ENCODE results near the gene TTLL6.

DNA sequence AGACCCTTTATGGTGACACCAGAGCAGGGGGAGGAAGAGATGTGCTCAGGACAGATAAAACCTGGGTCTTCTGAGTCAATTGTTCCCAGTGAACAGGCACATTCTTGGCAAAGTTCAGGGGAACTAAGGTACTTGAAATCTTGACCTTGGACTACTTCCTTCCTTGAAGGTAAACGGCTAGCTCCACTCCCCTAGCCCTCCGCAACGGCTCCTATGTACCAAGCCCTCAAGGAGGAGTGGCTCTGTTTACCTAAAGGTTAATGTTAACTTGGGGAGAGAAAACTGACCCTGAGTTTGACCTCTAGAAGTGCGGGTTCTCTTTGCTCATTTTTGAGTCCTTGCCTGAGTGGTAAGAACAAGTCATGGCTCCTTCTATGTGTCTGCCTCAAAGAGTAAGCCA, 7.8 kb downstream of the TTLL6 start:
- TF ChIP-seq, protein P1, sequence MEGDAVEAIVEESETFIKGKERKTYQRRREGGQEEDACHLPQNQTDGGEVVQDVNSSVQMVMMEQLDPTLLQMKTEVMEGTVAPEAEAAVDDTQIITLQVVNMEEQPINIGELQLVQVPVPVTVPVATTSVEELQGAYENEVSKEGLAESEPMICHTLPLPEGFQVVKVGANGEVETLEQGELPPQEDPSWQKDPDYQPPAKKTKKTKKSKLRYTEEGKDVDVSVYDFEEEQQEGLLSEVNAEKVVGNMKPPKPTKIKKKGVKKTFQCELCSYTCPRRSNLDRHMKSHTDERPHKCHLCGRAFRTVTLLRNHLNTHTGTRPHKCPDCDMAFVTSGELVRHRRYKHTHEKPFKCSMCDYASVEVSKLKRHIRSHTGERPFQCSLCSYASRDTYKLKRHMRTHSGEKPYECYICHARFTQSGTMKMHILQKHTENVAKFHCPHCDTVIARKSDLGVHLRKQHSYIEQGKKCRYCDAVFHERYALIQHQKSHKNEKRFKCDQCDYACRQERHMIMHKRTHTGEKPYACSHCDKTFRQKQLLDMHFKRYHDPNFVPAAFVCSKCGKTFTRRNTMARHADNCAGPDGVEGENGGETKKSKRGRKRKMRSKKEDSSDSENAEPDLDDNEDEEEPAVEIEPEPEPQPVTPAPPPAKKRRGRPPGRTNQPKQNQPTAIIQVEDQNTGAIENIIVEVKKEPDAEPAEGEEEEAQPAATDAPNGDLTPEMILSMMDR (IDR thresholded peaks at IDR 0.05; ENCODE audit: insufficient read depth, low read length, poor library complexity, severe bottlenecking): no peak
- TF ChIP-seq EZH2phosphoT487 (conservative IDR thresholded peaks at IDR 0.05; ENCODE audit: low read length): no peak
